SK-N-SH treated with all-trans-retinoic acid at 6 μM for 48 hours (cell line): ENCODE data around the gene ZNF304.

Experiments
- ATAC-seq: fragments of 200-7000 bp; cut with Tn5 transposase; 3 replicates; pipeline ENCODE4 v1.9.1; 2020; ENCODE audit warnings: mild to moderate bottlenecking, moderate library complexity
- ARNTL ChIP-seq: fragments of 450-650 bp; formaldehyde crosslinking; IDR thresholded peaks from 2 replicates; pipeline ENCODE4 v1.5.0; 2020; ENCODE audit warnings: low read depth, mild to moderate bottlenecking, moderate library complexity, borderline replicate concordance
- BACH2 ChIP-seq: fragments of 250-450 bp; sonication (Bioruptor Pico); IDR thresholded peaks from 2 replicates; pipeline ENCODE4 v1.9.0; 2021; ENCODE audit warnings: mild to moderate bottlenecking, borderline replicate concordance
- CREB5 ChIP-seq: fragments of 250-450 bp; sonication (Bioruptor Pico); IDR thresholded peaks from 2 replicates; pipeline ENCODE4 v1.5.1; 2020; ENCODE audit warnings: low read depth, mild to moderate bottlenecking, moderate library complexity
- CSDC2 ChIP-seq: fragments of 250-450 bp; sonication (Bioruptor Pico); IDR thresholded peaks from 2 replicates; pipeline ENCODE4 v1.5.0; 2020; ENCODE audit warnings: mild to moderate bottlenecking, moderate library complexity
- CSRNP3 ChIP-seq: fragments of 250-450 bp; sonication (Bioruptor Pico); IDR thresholded peaks from 2 replicates; pipeline ENCODE4 v1.5.1; 2021; ENCODE audit warnings: mild to moderate bottlenecking, moderate library complexity
- ESRRG ChIP-seq: fragments of 250-450 bp; sonication (Bioruptor Pico); IDR thresholded peaks from 2 replicates; pipeline ENCODE4 v1.6.1; 2021; ENCODE audit warnings: mild to moderate bottlenecking
- GLIS3 ChIP-seq: fragments of 250-450 bp; sonication (Bioruptor Pico); IDR thresholded peaks from 2 replicates; pipeline ENCODE4 v1.5.0; 2020; ENCODE audit warnings: mild to moderate bottlenecking, moderate library complexity
- OSR1 ChIP-seq: fragments of 250-450 bp; sonication (Bioruptor Pico); IDR thresholded peaks from 2 replicates; pipeline ENCODE4 v1.8.0; 2022; ENCODE audit warnings: moderate library complexity, mild to moderate bottlenecking, inconsistent platforms
- POU6F1 ChIP-seq: fragments of 250-450 bp; sonication (Bioruptor Pico); IDR thresholded peaks from 2 replicates; pipeline ENCODE4 v1.8.0; 2021; ENCODE audit warnings: low read depth, mild to moderate bottlenecking, moderate library complexity, borderline replicate concordance
- RARB ChIP-seq: fragments of 250-450 bp; sonication (Bioruptor Pico); IDR thresholded peaks from 2 replicates; pipeline ENCODE4 v1.8.0; 2021; ENCODE audit warnings: mild to moderate bottlenecking, moderate library complexity
- TCF4 ChIP-seq: fragments of 250-450 bp; sonication (Bioruptor Pico); IDR thresholded peaks from 2 replicates; pipeline ENCODE4 v1.8.0; 2021; ENCODE audit warnings: mild to moderate bottlenecking, moderate library complexity, borderline replicate concordance
- TOX ChIP-seq: fragments of 250-450 bp; sonication (Bioruptor Pico); IDR thresholded peaks from 2 replicates; pipeline ENCODE4 v1.8.0; 2021; ENCODE audit warnings: mild to moderate bottlenecking, moderate library complexity, borderline replicate concordance
- TSHZ2 ChIP-seq: fragments of 250-450 bp; sonication (Bioruptor Pico); IDR thresholded peaks from 2 replicates; pipeline ENCODE4 v1.5.0; 2020; ENCODE audit warnings: mild to moderate bottlenecking, moderate library complexity
- ZC3H10 ChIP-seq: fragments of 250-450 bp; sonication (Bioruptor Pico); IDR thresholded peaks from 2 replicates; pipeline ENCODE4 v1.5.1; 2021; ENCODE audit warnings: mild to moderate bottlenecking, moderate library complexity
- ZFP3 ChIP-seq: fragments of 250-450 bp; sonication (Bioruptor Pico); IDR thresholded peaks from 2 replicates; pipeline ENCODE4 v1.5.0; 2020; ENCODE audit warnings: mild to moderate bottlenecking, moderate library complexity
- ZFP30 ChIP-seq: fragments of 450-650 bp; formaldehyde crosslinking; IDR thresholded peaks from 2 replicates; pipeline ENCODE4 v1.5.0; 2022; ENCODE audit warnings: mild to moderate bottlenecking, moderate library complexity
- ZNF565 ChIP-seq: fragments of 450-650 bp; formaldehyde crosslinking; conservative IDR thresholded peaks from 2 replicates; pipeline ENCODE4 v1.5.0; 2020; ENCODE audit warnings: low read depth, mild to moderate bottlenecking, moderate library complexity
- ZNF70 ChIP-seq: fragments of 450-650 bp; formaldehyde crosslinking; IDR thresholded peaks from 2 replicates; pipeline ENCODE4 v1.5.0; 2020; ENCODE audit warnings: mild to moderate bottlenecking, moderate library complexity

Gene ZNF304

GRCh38 chr19:57376151-57376550 lies 25.1 kb downstream of the ZNF304 start:
- ATAC-seq = no peak
- no peak for TF ChIP-seq TCF4 (CRISPR knock-in tag)
- TF ChIP-seq, all 23 proteins: peak for 0

- TF ChIP-seq ZFP3 (CRISPR knock-in tag) (no peak), OSR1 (CRISPR knock-in tag) (no peak), CREB5 (no peak), CSDC2 (no peak), TCF4 (CRISPR knock-in tag) (no peak), TSHZ2 (CRISPR knock-in tag) (no peak), ZNF70 (CRISPR knock-in tag) (no peak), ZC3H10 (CRISPR knock-in tag) (no peak), ZNF565 (CRISPR knock-in tag) (no peak)
These were observed 26.6 kb downstream of the ZNF304 start for GRCh38 chr19:57377498-57378146.

GRCh38 chr19:57380923-57381322 lies 29.9 kb downstream of the ZNF304 start:
- TF ChIP-seq TOX (CRISPR knock-in tag) (no peak), ZFP30 (CRISPR knock-in tag) (no peak), POU6F1 (CRISPR knock-in tag) (no peak), GLIS3 (CRISPR knock-in tag) (no peak), ZC3H10 (CRISPR knock-in tag) (no peak), ZFP3 (CRISPR knock-in tag) (no peak), ESRRG (CRISPR knock-in tag) (no peak), BACH2 (CRISPR knock-in tag) (no peak), ZNF565 (CRISPR knock-in tag) (no peak), RARB (CRISPR knock-in tag) (no peak), TCF4 (CRISPR knock-in tag) (no peak), TSHZ2 (CRISPR knock-in tag) (no peak), ARNTL (CRISPR knock-in tag) (no peak), ZNF70 (CRISPR knock-in tag) (no peak)
- ATAC-seq = no peak

More at GRCh38 chr19:57377498-57378146, 26.6 kb downstream of the ZNF304 start:
- no peak for ATAC-seq

- no peak for TF ChIP-seq CSRNP3 (CRISPR knock-in tag)
- no peak for ATAC-seq
These were observed 31.9 kb downstream of the ZNF304 start for GRCh38 chr19:57382806-57383488.
